Tibial artery (tissue), 4 donors: ENCODE data around the gene ARFRP1.
"Not testable (repeated sequence)": the region's sequence is repeated elsewhere in the genome, so short reads cannot be mapped to it uniquely, and the experiment has no call there.

ENCODE experiments used
- DNase-seq, 2 donors: peaks; one replicate each; pipeline ENCODE4 v3.0.0-alpha.2; 2019
- H3K27ac ChIP-seq, 2 donors: fragments of 200-600 bp; sonication (generic) in 1 of 2; 1 replicate in 1 of 2; 2 replicates in 1 of 2; pipeline ENCODE4 v1.5.1; 2018 to 2019; ENCODE audit warnings: mild to moderate bottlenecking in 1 of 2
- H3K27me3 ChIP-seq, 2 donors: fragments of 200-600 bp; sonication (generic) in 1 of 2; one replicate each; pipeline versions ENCODE4 v1.5.1 to v1.6.0; 2016 to 2019
- H3K36me3 ChIP-seq, 3 donors: fragments of 200-600 bp; sonication (generic) in 2 of 3; one replicate each; pipeline ENCODE4 v1.5.1; 2016 to 2019; ENCODE audit warnings: mild to moderate bottlenecking in 2 of 3
- H3K4me1 ChIP-seq, 4 donors: fragments of 200-600 bp; sonication (generic) in 2 of 4; 1 replicate in 3 of 4; 2 replicates in 1 of 4; pipeline ENCODE4 v1.5.1; 2016 to 2019
- H3K4me3 ChIP-seq, 2 donors: fragments of 200-600 bp; sonication (generic) in 1 of 2; 1 replicate in 1 of 2; 2 replicates in 1 of 2; pipeline ENCODE4 v1.5.1; 2018 to 2019; ENCODE audit warnings: mild to moderate bottlenecking in 2 of 2
- H3K9me3 ChIP-seq, 3 donors: fragments of 200-600 bp; sonication (generic) in 1 of 3; one replicate each; pipeline ENCODE4 v1.5.1; 2016 to 2019
- intact Hi-C: fragments of 100-400 bp; cut with DNase I; formaldehyde crosslinking; loops from one replicate; pipeline ENCODE4 v1.15.0; 2023; ENCODE audit warnings: low total_unique reads
- TF ChIP-seq, protein P1 (sequence below), 2 experiments: fragments of 200-600 bp in 1 of 2; fragments of 450-650 bp in 1 of 2; IDR thresholded peaks; one replicate each; pipeline ENCODE4 v1.5.1; 2017 to 2019; ENCODE audit warnings: antibody characterized with exemption in 2 of 2, mild to moderate bottlenecking in 1 of 2, moderate library complexity in 1 of 2

ARFRP1 gene

GRCh38 chr20:63652192-63652980 is 55.4 kb downstream of the ARFRP1 start:
- TF ChIP-seq, protein P1, sequence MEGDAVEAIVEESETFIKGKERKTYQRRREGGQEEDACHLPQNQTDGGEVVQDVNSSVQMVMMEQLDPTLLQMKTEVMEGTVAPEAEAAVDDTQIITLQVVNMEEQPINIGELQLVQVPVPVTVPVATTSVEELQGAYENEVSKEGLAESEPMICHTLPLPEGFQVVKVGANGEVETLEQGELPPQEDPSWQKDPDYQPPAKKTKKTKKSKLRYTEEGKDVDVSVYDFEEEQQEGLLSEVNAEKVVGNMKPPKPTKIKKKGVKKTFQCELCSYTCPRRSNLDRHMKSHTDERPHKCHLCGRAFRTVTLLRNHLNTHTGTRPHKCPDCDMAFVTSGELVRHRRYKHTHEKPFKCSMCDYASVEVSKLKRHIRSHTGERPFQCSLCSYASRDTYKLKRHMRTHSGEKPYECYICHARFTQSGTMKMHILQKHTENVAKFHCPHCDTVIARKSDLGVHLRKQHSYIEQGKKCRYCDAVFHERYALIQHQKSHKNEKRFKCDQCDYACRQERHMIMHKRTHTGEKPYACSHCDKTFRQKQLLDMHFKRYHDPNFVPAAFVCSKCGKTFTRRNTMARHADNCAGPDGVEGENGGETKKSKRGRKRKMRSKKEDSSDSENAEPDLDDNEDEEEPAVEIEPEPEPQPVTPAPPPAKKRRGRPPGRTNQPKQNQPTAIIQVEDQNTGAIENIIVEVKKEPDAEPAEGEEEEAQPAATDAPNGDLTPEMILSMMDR (IDR thresholded peaks at IDR 0.05), result no peak
- Histone ChIP-seq H3K27ac (no peak overlapping the region), H3K27me3 (peaks cover 0 to 18% of the 10 kb centered on the region in 2 donors), H3K4me1 (peaks cover 0 to 37% (median 28%) of the 10 kb centered on the region in 4 donors), H3K9me3 (no peaks in the 10 kb centered on the region), H3K36me3 (no peaks in the 10 kb centered on the region), H3K4me3 (peak overlapping the region; percentile 46 to 52)
- no peak for DNase-seq
- intact Hi-C loops, result loop anchor here (10.0 kb wide), 1 partner anchor 82 kb away; the partner anchor contains the start of genes LIME1 and SLC2A4RG

DNA sequence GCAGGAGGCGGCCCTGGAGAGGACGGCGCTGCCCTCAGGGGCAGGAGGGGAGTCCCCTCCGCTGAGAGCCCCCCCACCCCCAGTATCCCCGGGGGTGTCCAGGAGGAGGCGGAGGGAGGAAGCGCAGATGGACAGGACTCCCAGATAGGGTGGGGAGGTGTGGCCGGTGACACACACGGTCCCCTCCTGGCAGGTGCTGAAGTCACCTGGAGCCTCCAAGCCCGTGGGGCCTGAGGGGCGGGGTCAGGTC is 55.9 kb downstream of the ARFRP1 start:
- Histone ChIP-seq H3K27me3 (peaks cover 0 to 18% of the 10 kb centered on the region in 2 donors), H3K4me3 (peak overlapping the region; percentile 46 to 52), H3K4me1 (peaks cover 0 to 32% (median 23%) of the 10 kb centered on the region in 4 donors), H3K27ac (no peak overlapping the region), H3K9me3 (no peaks in the 10 kb centered on the region), H3K36me3 (no peaks in the 10 kb centered on the region)
- no peak for DNase-seq
- TF ChIP-seq, protein P1 (IDR thresholded peaks at IDR 0.05), result no peak
- intact Hi-C loops, result loop anchor here (10.0 kb wide), 1 partner anchor 83 kb away; the partner anchor contains the start of genes LIME1 and SLC2A4RG

DNA sequence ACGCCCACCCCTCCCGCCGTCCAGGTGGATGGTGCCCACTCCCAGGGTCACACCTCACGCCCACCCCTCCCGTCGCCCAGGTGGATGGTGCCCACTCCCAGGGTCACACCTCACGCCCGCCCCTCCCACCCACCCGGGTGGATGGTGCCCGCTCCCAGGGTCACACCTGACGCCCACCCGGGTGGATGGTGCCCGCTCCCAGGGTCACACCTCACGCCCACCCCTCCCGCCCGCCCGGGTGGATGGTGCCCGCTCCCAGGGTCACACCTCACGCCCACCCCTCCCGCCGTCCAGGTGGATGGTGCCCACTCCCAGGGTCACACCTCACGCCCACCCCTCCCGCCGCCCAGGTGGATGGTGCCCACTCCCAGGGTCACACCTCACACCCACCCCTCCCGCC is 57.3 kb downstream of the ARFRP1 start:
- H3K27me3 ChIP-seq, result peaks cover 0 to 18% of the 10 kb centered on the region in 2 donors
- H3K4me1 ChIP-seq, result peaks cover 0 to 31% (median 23%) of the 10 kb centered on the region in 4 donors
- not testable (repeated sequence) for H3K36me3 ChIP-seq, H3K27ac ChIP-seq, H3K4me3 ChIP-seq, DNase-seq, H3K9me3 ChIP-seq
- intact Hi-C loops, result loop anchor here (10.0 kb wide), 1 partner anchor 84 kb away; the partner anchor contains the start of genes LIME1 and SLC2A4RG

GRCh38 chr20:63648895-63649589 is 58.7 kb downstream of the ARFRP1 start:
- H3K9me3 ChIP-seq, result no peaks in the 10 kb centered on the region
- no peak for DNase-seq
- H3K27me3 ChIP-seq, result peaks cover 0 to 16% of the 10 kb centered on the region in 2 donors
- intact Hi-C loops, result no loop called here
- no peak overlapping the region for H3K4me3 ChIP-seq
- H3K27ac ChIP-seq, result no peak overlapping the region
- TF ChIP-seq, protein P1 (IDR thresholded peaks at IDR 0.05), result no peak
- peaks cover 0 to 29% (median 21%) of the 10 kb centered on the region in 4 donors for H3K4me1 ChIP-seq
- H3K36me3 ChIP-seq, result no peaks in the 10 kb centered on the region
